H1 (cell line): ENCODE results near the gene PDGFB. TPM values are rescaled to one million over a fixed set of nuclear protein-coding genes. Genes with fewer than 3 reads are reported as not detected.

Experiments
- CTCF ChIA-PET: fragments of 300-600 bp; sonication (Branson Sonifier 250); formaldehyde crosslinking; loops from one replicate; lab custom pipeline; 2021; ENCODE audit not compliant: partially characterized antibody; lab: Charles Lee
- POLR2A ChIA-PET: fragments of 300-600 bp; sonication (Branson Sonifier 250); formaldehyde crosslinking; loops from one replicate; lab custom pipeline; 2021; ENCODE audit warnings: inconsistent platforms; ENCODE audit not compliant: partially characterized antibody; lab: Charles Lee
- DNase-seq, 2 experiments: peaks; one replicate each; pipeline versions ENCODE4 v3.0.0 to v3.0.0-alpha.2; 2010 to 2022; ENCODE audit warnings: low spot score in 2 of 2, low read depth in 1 of 2, mixed read lengths in 1 of 2
- FAIRE-seq: peaks from 2 replicates; lab custom pipeline; 2011; peaks lifted over from hg19 to GRCh38; lab: Jason Lieb, UNC
- H2AFZ ChIP-seq: 2 replicates; pipeline ENCODE4 v1.8.1; 2012; ENCODE audit warnings: low read length, inconsistent platforms
- H2AK5ac ChIP-seq: 2 replicates; pipeline ENCODE4 v1.6.1; 2013; ENCODE audit warnings: low read depth, low read length
- H2BK120ac ChIP-seq: replicated peaks from 2 replicates; pipeline ENCODE3; 2013; ENCODE audit warnings: low read depth, low read length, inconsistent platforms
- H2BK12ac ChIP-seq: 2 replicates; pipeline ENCODE4 v1.6.1; 2013; ENCODE audit warnings: low read depth, low read length
- H2BK15ac ChIP-seq: 2 replicates; pipeline ENCODE4 v1.6.1; 2013; ENCODE audit warnings: low read length
- H2BK20ac ChIP-seq: 2 replicates; pipeline ENCODE4 v1.6.1; 2013; ENCODE audit warnings: low read length
- H2BK5ac ChIP-seq: 2 replicates; pipeline ENCODE4 v1.6.1; 2013; ENCODE audit warnings: low read depth, low read length
- H3K14ac ChIP-seq: 2 replicates; pipeline ENCODE4 v1.6.1; 2013; ENCODE audit warnings: inconsistent platforms; ENCODE audit not compliant: insufficient read length
- H3K18ac ChIP-seq: 2 replicates; pipeline ENCODE4 v1.6.1; 2013; ENCODE audit warnings: low read length; ENCODE audit errors: extremely low read depth
- H3K23ac ChIP-seq: 2 replicates; pipeline ENCODE4 v1.6.1; 2013; ENCODE audit warnings: inconsistent platforms; ENCODE audit not compliant: insufficient read length
- H3K23me2 ChIP-seq: 2 replicates; pipeline ENCODE4 v1.6.1; 2013; ENCODE audit warnings: low read depth, low read length
- H3K27ac ChIP-seq: 2 replicates; pipeline ENCODE4 v1.6.1; 2011; ENCODE audit warnings: low read depth, low read length, inconsistent platforms
- H3K27me3 ChIP-seq, 4 experiments: replicated peaks in 1 of 4; 1 replicate in 1 of 4; 2 replicates in 3 of 4; pipeline versions ENCODE4 v1.6.1 to v1.8.1; 2011 to 2013; ENCODE audit warnings: low read length in 3 of 4, mild to moderate bottlenecking in 3 of 4, inconsistent platforms in 2 of 4, mixed read lengths in 2 of 4, moderate library complexity in 1 of 4; ENCODE audit not compliant: control insufficient read depth in 3 of 4, insufficient read depth in 3 of 4; ENCODE audit errors: extremely low read depth in 1 of 4
- H3K36me3 ChIP-seq, 4 experiments: 2 replicates each; pipeline versions ENCODE4 v1.6.1 to v1.8.1; 2011 to 2013; ENCODE audit warnings: mild to moderate bottlenecking in 4 of 4, low read length in 3 of 4, moderate library complexity in 2 of 4, control low read depth in 1 of 4, inconsistent platforms in 1 of 4; ENCODE audit not compliant: insufficient read depth in 4 of 4, control insufficient read depth in 2 of 4
- H3K4ac ChIP-seq: replicated peaks from 2 replicates; pipeline ENCODE3; 2013; ENCODE audit warnings: low read length, low read depth, mixed read lengths, inconsistent platforms; ENCODE audit not compliant: insufficient read length
- H3K4me1 ChIP-seq, 4 experiments: replicated peaks in 1 of 4; 1 replicate in 1 of 4; 2 replicates in 3 of 4; pipeline versions ENCODE4 v1.6.1 to v1.8.1; 2011 to 2013; ENCODE audit warnings: low read length in 3 of 4, inconsistent platforms in 2 of 4, mixed read lengths in 1 of 4; ENCODE audit not compliant: insufficient read depth in 4 of 4, control insufficient read depth in 3 of 4
- H3K4me2 ChIP-seq, 2 experiments: 2 replicates each; pipeline versions ENCODE4 v1.6.1 to v1.8.1; 2011 to 2013; ENCODE audit warnings: low read depth in 2 of 2, low read length in 2 of 2, control low read depth in 1 of 2, inconsistent platforms in 1 of 2, mild to moderate bottlenecking in 1 of 2; ENCODE audit not compliant: insufficient read depth in 1 of 2
- H3K4me3 ChIP-seq, 4 experiments: fragments of 200-600, 300-600 bp in 1 of 4; sonication (generic), shearing (Covaris generic), sonication (Bioruptor Twin) in 1 of 4; 2 replicates each; pipeline versions ENCODE4 v1.5.1 to v1.8.1; 2011 to 2016; ENCODE audit warnings: low read length in 4 of 4, low read depth in 3 of 4, control low read depth in 2 of 4, inconsistent platforms in 2 of 4, mild to moderate bottlenecking in 2 of 4, mixed read lengths in 1 of 4, moderate library complexity in 1 of 4; ENCODE audit not compliant: insufficient read depth in 2 of 4; ENCODE audit errors: extremely low read depth in 1 of 4
- H3K56ac ChIP-seq: replicated peaks from 2 replicates; pipeline ENCODE3; 2013; ENCODE audit warnings: low read depth, mild to moderate bottlenecking, mixed read lengths, low read length, inconsistent platforms; ENCODE audit not compliant: insufficient read length
- H3K79me1 ChIP-seq: 2 replicates; pipeline ENCODE4 v1.6.1; 2013; ENCODE audit warnings: low read depth, low read length, control low read depth
- H3K79me2 ChIP-seq, 2 experiments: 2 replicates each; pipeline versions ENCODE4 v1.6.1 to v1.8.1; 2012 to 2013; ENCODE audit warnings: low read length in 2 of 2, mild to moderate bottlenecking in 2 of 2, inconsistent platforms in 1 of 2; ENCODE audit not compliant: insufficient read depth in 2 of 2, control insufficient read depth in 1 of 2
- H3K9ac ChIP-seq, 4 experiments: replicated peaks in 1 of 4; 1 replicate in 1 of 4; 2 replicates in 3 of 4; pipeline versions ENCODE4 v1.6.1 to v1.8.1; 2011 to 2013; ENCODE audit warnings: low read depth in 3 of 4, low read length in 3 of 4, control low read depth in 2 of 4, mild to moderate bottlenecking in 2 of 4, moderate library complexity in 2 of 4, inconsistent platforms in 1 of 4; ENCODE audit errors: extremely low read depth in 1 of 4
- H3K9me3 ChIP-seq, 2 experiments: 2 replicates each; pipeline versions ENCODE4 v1.6.1 to v1.8.1; 2012 to 2013; ENCODE audit warnings: mild to moderate bottlenecking in 2 of 2, moderate library complexity in 2 of 2, control low read depth in 1 of 2, inconsistent platforms in 1 of 2, low read depth in 1 of 2, low read length in 1 of 2, mixed read lengths in 1 of 2; ENCODE audit not compliant: insufficient read depth in 2 of 2
- H4K20me1 ChIP-seq, 2 experiments: replicated peaks in 1 of 2; 2 replicates each; pipeline versions ENCODE3 to v1.8.1; 2011 to 2013; ENCODE audit warnings: inconsistent platforms in 2 of 2, low read length in 2 of 2, mild to moderate bottlenecking in 1 of 2; ENCODE audit not compliant: insufficient read depth in 2 of 2, control insufficient read depth in 1 of 2
- H4K5ac ChIP-seq: 2 replicates; pipeline ENCODE4 v1.6.1; 2013; ENCODE audit warnings: low read length, low read depth, mixed read lengths, inconsistent platforms; ENCODE audit not compliant: insufficient read length
- H4K8ac ChIP-seq: 2 replicates; pipeline ENCODE4 v1.8.0; 2013; ENCODE audit warnings: mild to moderate bottlenecking, moderate library complexity, low read length, inconsistent platforms; ENCODE audit not compliant: insufficient read depth; ENCODE audit errors: extremely low read depth
- H4K91ac ChIP-seq: replicated peaks from 2 replicates; pipeline ENCODE3; 2013; ENCODE audit warnings: low read length, mixed read lengths, inconsistent platforms; ENCODE audit not compliant: insufficient read length
- BCL11A ChIP-seq, 2 experiments: IDR thresholded peaks; one replicate each; pipeline ENCODE4 v1.6.1; 2011; ENCODE audit warnings: low read depth in 2 of 2, low read length in 2 of 2, mild to moderate bottlenecking in 2 of 2
- BRCA1 ChIP-seq: IDR thresholded peaks from 2 replicates; pipeline ENCODE4 v1.6.1; 2012; ENCODE audit warnings: low read depth, low read length, improper control_type of control experiment
- CREB1 ChIP-seq: IDR thresholded peaks from 2 replicates; pipeline ENCODE4 v1.6.1; 2012; ENCODE audit warnings: inconsistent platforms
- PHF8 ChIP-seq: fragments of 200-600 bp; sonication (generic); conservative IDR thresholded peaks from 2 replicates; pipeline ENCODE4 v1.7.1; 2012; ENCODE audit warnings: low read depth, mild to moderate bottlenecking, inconsistent platforms, low read length, moderate library complexity
- POLR2A ChIP-seq, 2 experiments: IDR thresholded peaks; 1 replicate in 1 of 2; 2 replicates in 1 of 2; pipeline ENCODE4 v1.6.1; 2011; ENCODE audit warnings: low read depth in 2 of 2, low read length in 2 of 2, mild to moderate bottlenecking in 2 of 2; ENCODE audit errors: control extremely low read depth in 1 of 2
- POU5F1 ChIP-seq: IDR thresholded peaks from 2 replicates; pipeline ENCODE4 v1.6.1; 2011; ENCODE audit warnings: low read depth, mild to moderate bottlenecking, low read length, moderate library complexity
- RXRA ChIP-seq: IDR thresholded peaks from 2 replicates; pipeline ENCODE4 v1.6.1; 2011; ENCODE audit warnings: low read depth, mild to moderate bottlenecking, low read length, moderate library complexity; ENCODE audit not compliant: insufficient read depth
- SAP30 ChIP-seq: fragments of 300-600 bp; sonication (generic); IDR thresholded peaks from 2 replicates; pipeline ENCODE4 v1.7.1; 2012; ENCODE audit warnings: low read length, moderate library complexity, mild to moderate bottlenecking, inconsistent platforms; ENCODE audit not compliant: insufficient read depth, insufficient replicate concordance
- SUZ12 ChIP-seq: fragments of 200-600 bp; sonication (generic); IDR thresholded peaks from 2 replicates; pipeline ENCODE4 v1.6.1; 2012; ENCODE audit warnings: mild to moderate bottlenecking, inconsistent platforms, low read length, moderate library complexity, mixed read lengths
- TEAD4 ChIP-seq: IDR thresholded peaks from 2 replicates; pipeline ENCODE4 v1.6.1; 2012; ENCODE audit warnings: low read depth, low read length, inconsistent platforms, mixed read lengths
- WGBS, 2 experiments: shearing (Covaris generic) in 1 of 2; methylation state at CpG; one replicate each; pipeline versions ENCODE4 v1.1.6 to v1.1.7; 2013 to 2015; ENCODE audit warnings: low lambda C conversion rate in 2 of 2, mixed read lengths in 2 of 2, inconsistent platforms in 1 of 2, low coverage in 1 of 2, missing lambda C conversion rate in 1 of 2; ENCODE audit not compliant: insufficient replicate concordance in 2 of 2, insufficient coverage in 1 of 2, insufficient read length in 1 of 2; ENCODE audit errors: extremely low coverage in 1 of 2, missing lambda C conversion rate in 1 of 2; 5-methylcytosine and 5-hydroxymethylcytosine counted together
- polyA plus RNA-seq, 7 experiments: library from polyadenylated mRNA; depleted of rRNA in 3 of 7; stranded (reverse) in 5 of 7; unstranded in 2 of 7; fragments of >200 nt in 5 of 7; fragments of 200-250 nt in 2 of 7; gene quantifications; 1 replicate in 5 of 7; 2 replicates in 1 of 7; 4 replicates in 1 of 7; pipeline versions ENCODE4 v1.2.1 to v1.2.3, GENCODE V29; 2011 to 2013; ENCODE audit warnings: missing spikeins in 2 of 7, mixed read lengths in 2 of 7
- total RNA-seq: library from RNA; stranded (reverse); fragmentation: NEBNext Ultra II Directional; extraction: Animal tissue kit (Norgen Biotek cat#: 25700); gene quantifications from 2 replicates; pipeline ENCODE4 v1.2.1, GENCODE V29; 2021
- TF ChIP-seq, protein P1 (sequence below), 3 experiments: IDR thresholded peaks; 1 replicate in 2 of 3; 2 replicates in 1 of 3; pipeline versions ENCODE4 v1.5.1 to v1.6.1; 2011; ENCODE audit warnings: low read length in 3 of 3, mild to moderate bottlenecking in 3 of 3, inconsistent platforms in 2 of 3, low read depth in 1 of 3, moderate library complexity in 1 of 3; ENCODE audit not compliant: insufficient read depth in 1 of 3; ENCODE audit errors: control extremely low read depth in 1 of 3

The PDGFB gene
- total and polyA plus RNA-seq, 2 of the 8 experiments (the other 6 are each of a cell fraction or from before 2014, with no cell fraction given), result 3.9 to 8.5 TPM

DNA sequence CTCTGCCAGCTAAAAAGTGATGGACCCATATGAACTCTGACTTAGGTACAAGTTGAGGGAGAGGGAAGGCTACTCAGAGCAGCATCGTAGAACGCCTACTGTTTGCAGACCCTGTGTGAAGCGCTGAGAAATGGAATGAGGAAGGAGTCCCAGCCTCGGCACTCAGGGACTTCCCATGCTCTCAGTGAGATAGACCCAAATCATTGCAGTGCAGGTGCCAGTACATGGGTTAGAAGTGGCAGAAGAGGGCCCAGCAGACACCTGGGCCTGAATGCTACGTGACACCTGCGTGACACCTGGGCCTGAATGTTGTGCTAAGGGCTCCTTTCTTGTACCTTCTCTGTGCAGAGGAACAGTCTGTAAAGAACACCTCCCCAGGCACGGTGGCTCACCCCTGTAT, 2.6 kb upstream of the PDGFB start:
- WGBS, 2 experiments, result 91% methylated on average over 7 of the region's 7 CpGs; no CpG with 5 or more reads in 1 of the 2 experiments
- no peak overlapping the region for H3K4me2 ChIP-seq
- H2AFZ ChIP-seq, result no peak overlapping the region
- no peaks in the 10 kb centered on the region for H3K36me3 ChIP-seq
- no peak overlapping the region for H2BK20ac ChIP-seq
- H3K27ac ChIP-seq, result no peak overlapping the region
- no peak overlapping the region for H4K5ac ChIP-seq
- FAIRE-seq (no peak), DNase-seq (no peak)
- no peak overlapping the region for H3K4ac ChIP-seq
- ChIA-PET CTCF (interaction anchor here (1.3 to 1.5 kb wide), 2 partner anchors 76 to 115 kb away, joined by 3 read pairs; no protein-coding TSS in a partner anchor), POLR2A (interaction anchor here (0.9 to 2.5 kb wide), 3 partner anchors 20 to 59 kb away, joined by 3 to 7 read pairs (median 6); no protein-coding TSS in a partner anchor)
- H4K8ac ChIP-seq, result no peak overlapping the region
- H3K14ac ChIP-seq, result no peak overlapping the region
- H2BK120ac ChIP-seq, result no peak overlapping the region
- peaks cover 12% of the 10 kb centered on the region; the same call in 1 of the 2 replicates for H3K23me2 ChIP-seq
- H2AK5ac ChIP-seq, result no peak overlapping the region
- no peak overlapping the region for H3K56ac ChIP-seq
- H3K18ac ChIP-seq, result no peak overlapping the region
- peak overlapping the region; percentile 35; the same call in 1 of the 2 replicates for H2BK12ac ChIP-seq
- no peak overlapping the region for H2BK15ac ChIP-seq
- H3K4me1 ChIP-seq, result peaks cover 0 to 12% (median 7%) of the 10 kb centered on the region in 4 experiments; a peak in 5 of 7 replicates
- no peaks in the 10 kb centered on the region for H3K79me2 ChIP-seq
- H3K79me1 ChIP-seq, result no peaks in the 10 kb centered on the region
- peaks cover 26 to 63% (median 48%) of the 10 kb centered on the region in 4 experiments for H3K27me3 ChIP-seq
- peaks cover 2 to 4% of the 10 kb centered on the region in 2 experiments for H4K20me1 ChIP-seq
- no peak overlapping the region for H3K23ac ChIP-seq
- H3K9me3 ChIP-seq, result no peaks in the 10 kb centered on the region
- H3K9ac ChIP-seq, result no peak overlapping the region
- no peak overlapping the region for H3K4me3 ChIP-seq
- H4K91ac ChIP-seq, result no peak overlapping the region
- H2BK5ac ChIP-seq, result no peak overlapping the region
- TF ChIP-seq SUZ12 (no peak), SAP30 (no peak), POU5F1 (no peak), RXRA (no peak), PHF8 (no peak), BCL11A (IDR thresholded peaks at IDR 0.05; ENCODE audit: low read depth in 2 of 2, low read length in 2 of 2) (no peak), TEAD4 (no peak), POLR2A (IDR thresholded peaks at IDR 0.05; ENCODE audit: control extremely low read depth in 1 of 2, low read depth in 2 of 2, low read length in 2 of 2) (no peak), CREB1 (no peak), BRCA1 (no peak)
- TF ChIP-seq, protein P1, sequence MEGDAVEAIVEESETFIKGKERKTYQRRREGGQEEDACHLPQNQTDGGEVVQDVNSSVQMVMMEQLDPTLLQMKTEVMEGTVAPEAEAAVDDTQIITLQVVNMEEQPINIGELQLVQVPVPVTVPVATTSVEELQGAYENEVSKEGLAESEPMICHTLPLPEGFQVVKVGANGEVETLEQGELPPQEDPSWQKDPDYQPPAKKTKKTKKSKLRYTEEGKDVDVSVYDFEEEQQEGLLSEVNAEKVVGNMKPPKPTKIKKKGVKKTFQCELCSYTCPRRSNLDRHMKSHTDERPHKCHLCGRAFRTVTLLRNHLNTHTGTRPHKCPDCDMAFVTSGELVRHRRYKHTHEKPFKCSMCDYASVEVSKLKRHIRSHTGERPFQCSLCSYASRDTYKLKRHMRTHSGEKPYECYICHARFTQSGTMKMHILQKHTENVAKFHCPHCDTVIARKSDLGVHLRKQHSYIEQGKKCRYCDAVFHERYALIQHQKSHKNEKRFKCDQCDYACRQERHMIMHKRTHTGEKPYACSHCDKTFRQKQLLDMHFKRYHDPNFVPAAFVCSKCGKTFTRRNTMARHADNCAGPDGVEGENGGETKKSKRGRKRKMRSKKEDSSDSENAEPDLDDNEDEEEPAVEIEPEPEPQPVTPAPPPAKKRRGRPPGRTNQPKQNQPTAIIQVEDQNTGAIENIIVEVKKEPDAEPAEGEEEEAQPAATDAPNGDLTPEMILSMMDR (IDR thresholded peaks at IDR 0.05; ENCODE audit: control extremely low read depth in 1 of 3, insufficient read depth in 1 of 3, low read depth in 1 of 3, low read length in 3 of 3), result no peak
